Ascending aorta (tissue), 2 donors: ENCODE data around the gene FUT1. TPM values are rescaled to one million over a fixed set of nuclear protein-coding genes. Genes with fewer than 3 reads are reported as not detected.
A peak's percentile ranks its signal among the peaks of the same experiment; 100 is the strongest.
"Not testable (repeated sequence)": the region's sequence is repeated elsewhere in the genome, so short reads cannot be mapped to it uniquely, and the experiment has no call there.

Source experiments
- DNase-seq, 2 donors: peaks; one replicate each; pipeline ENCODE4 v3.0.0-alpha.2; 2019; ENCODE audit warnings: low spot score in 2 of 2
- H3K27ac ChIP-seq, 2 donors: fragments of 200-600 bp; sonication (generic); one replicate each; pipeline ENCODE4 v1.5.1; 2016 to 2017; ENCODE audit warnings: mild to moderate bottlenecking in 1 of 2
- H3K27me3 ChIP-seq: fragments of 200-600 bp; sonication (generic); one replicate; pipeline ENCODE4 v1.5.1; 2017
- H3K36me3 ChIP-seq, 2 donors: fragments of 200-600 bp; sonication (generic); one replicate each; pipeline ENCODE4 v1.5.1; 2016
- H3K4me1 ChIP-seq, 2 donors: fragments of 200-600 bp; sonication (generic); one replicate each; pipeline ENCODE4 v1.5.1; 2016 to 2017; ENCODE audit warnings: mild to moderate bottlenecking in 1 of 2
- H3K4me3 ChIP-seq, 2 donors: fragments of 200-600 bp; sonication (generic); one replicate each; pipeline ENCODE4 v1.5.1; 2016 to 2017; ENCODE audit warnings: mild to moderate bottlenecking in 1 of 2
- H3K9me3 ChIP-seq, 2 donors: fragments of 200-600 bp; sonication (generic); one replicate each; pipeline ENCODE4 v1.5.1; 2016
- intact Hi-C: fragments of 100-400 bp; cut with DNase I; formaldehyde crosslinking; loops from one replicate; pipeline ENCODE4 v1.15.1; 2023
- total RNA-seq: library from RNA; depleted of rRNA; stranded (reverse); fragments of >200 nt; gene quantifications from one replicate; pipeline ENCODE4 v1.1.0, GENCODE V29; 2016
- TF ChIP-seq, protein P1 (sequence below), 3 experiments: fragments of 200-600 bp in 2 of 3; fragments of 450-650 bp in 1 of 3; sonication (generic) in 2 of 3; IDR thresholded peaks; one replicate each; pipeline ENCODE4 v1.5.1; 2016 to 2019; ENCODE audit warnings: antibody characterized with exemption in 3 of 3, mild to moderate bottlenecking in 1 of 3, moderate library complexity in 1 of 3

The FUT1 gene
- total RNA-seq, 1 donor from 2014 or later: 3.8 TPM

DNA sequence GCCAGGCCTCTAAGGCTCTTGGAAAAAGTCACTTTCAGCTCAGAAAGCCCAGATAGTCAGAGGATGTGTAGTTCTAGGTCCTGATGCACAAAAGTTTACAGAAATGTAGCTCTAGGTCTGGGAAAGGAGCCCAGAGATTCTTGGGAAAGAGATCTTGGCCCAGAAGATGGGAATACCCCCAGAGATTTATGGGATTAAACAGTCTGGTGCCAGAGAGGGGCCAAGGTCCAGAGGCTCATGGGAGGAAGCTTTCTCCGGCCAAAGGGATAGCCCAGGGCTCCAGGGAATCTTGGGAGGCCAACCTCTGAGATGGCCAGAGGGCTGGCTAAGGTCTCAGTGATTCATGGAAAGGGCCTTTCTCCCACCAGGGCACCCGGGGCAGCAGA lies 43.2 kb upstream of the FUT1 start:
- H3K36me3 ChIP-seq: peaks cover 16 to 17% of the 10 kb centered on the region in 2 donors
- peak in 1 of 2 donors; percentile 82 for DNase-seq
- H3K4me1 ChIP-seq: peaks cover 4 to 8% of the 10 kb centered on the region in 2 donors
- H3K27ac ChIP-seq: peak overlapping the region; percentile 80 to 92
- no peaks in the 10 kb centered on the region for H3K27me3 ChIP-seq
- H3K9me3 ChIP-seq: no peaks in the 10 kb centered on the region
- no peak overlapping the region for H3K4me3 ChIP-seq
- intact Hi-C loops: loop anchor here (1.0 to 2.0 kb wide), 4 partner anchors 16 to 173 kb away; partner anchors contain the start of genes BCAT2 and PPP1R15A
- TF ChIP-seq, protein P1, sequence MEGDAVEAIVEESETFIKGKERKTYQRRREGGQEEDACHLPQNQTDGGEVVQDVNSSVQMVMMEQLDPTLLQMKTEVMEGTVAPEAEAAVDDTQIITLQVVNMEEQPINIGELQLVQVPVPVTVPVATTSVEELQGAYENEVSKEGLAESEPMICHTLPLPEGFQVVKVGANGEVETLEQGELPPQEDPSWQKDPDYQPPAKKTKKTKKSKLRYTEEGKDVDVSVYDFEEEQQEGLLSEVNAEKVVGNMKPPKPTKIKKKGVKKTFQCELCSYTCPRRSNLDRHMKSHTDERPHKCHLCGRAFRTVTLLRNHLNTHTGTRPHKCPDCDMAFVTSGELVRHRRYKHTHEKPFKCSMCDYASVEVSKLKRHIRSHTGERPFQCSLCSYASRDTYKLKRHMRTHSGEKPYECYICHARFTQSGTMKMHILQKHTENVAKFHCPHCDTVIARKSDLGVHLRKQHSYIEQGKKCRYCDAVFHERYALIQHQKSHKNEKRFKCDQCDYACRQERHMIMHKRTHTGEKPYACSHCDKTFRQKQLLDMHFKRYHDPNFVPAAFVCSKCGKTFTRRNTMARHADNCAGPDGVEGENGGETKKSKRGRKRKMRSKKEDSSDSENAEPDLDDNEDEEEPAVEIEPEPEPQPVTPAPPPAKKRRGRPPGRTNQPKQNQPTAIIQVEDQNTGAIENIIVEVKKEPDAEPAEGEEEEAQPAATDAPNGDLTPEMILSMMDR (IDR thresholded peaks at IDR 0.05): no peak

DNA sequence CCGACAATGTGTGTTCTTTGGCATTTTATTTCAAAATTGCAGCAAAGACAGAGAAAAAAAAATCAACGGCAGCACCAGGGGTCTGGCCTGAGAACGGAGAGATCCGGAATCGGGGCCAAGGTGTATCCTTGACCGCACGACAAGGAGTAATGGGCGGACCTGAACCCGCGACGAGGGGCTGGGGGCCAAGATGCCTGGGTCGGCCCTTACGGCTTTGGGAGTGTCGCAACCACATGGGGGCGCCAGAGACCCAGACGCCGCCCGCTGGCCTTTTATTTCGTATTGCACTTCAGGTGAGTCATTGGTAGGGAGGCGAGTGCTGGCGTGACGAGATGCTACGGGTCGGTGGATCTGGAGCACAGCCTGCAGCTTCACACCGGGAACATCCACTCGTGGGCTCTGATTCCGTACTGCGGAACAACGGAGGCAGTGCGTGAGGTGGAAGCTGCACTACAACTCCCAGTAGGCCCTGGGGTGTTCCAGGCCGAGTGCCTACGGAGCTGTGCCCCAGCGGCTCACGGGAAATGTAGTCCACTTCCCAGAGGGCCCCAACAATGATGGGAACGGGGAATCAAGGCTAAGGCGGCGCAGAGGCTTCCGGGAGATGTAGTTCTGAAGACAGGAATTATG lies 42.7 kb upstream of the FUT1 start:
- H3K9me3 ChIP-seq: no peaks in the 10 kb centered on the region
- peaks cover 16% of the 10 kb centered on the region in 2 donors for H3K36me3 ChIP-seq
- peak; percentile 84 to 96 for DNase-seq
- TF ChIP-seq, protein P1 (IDR thresholded peaks at IDR 0.05): peak; percentile 93 to 99 (median 97)
- no peaks in the 10 kb centered on the region for H3K27me3 ChIP-seq
- peak overlapping the region; percentile 80 to 92 for H3K27ac ChIP-seq
- intact Hi-C loops: loop anchor here (1.0 to 2.0 kb wide), 4 partner anchors 16 to 174 kb away; partner anchors contain the start of genes BCAT2 and PPP1R15A
- H3K4me3 ChIP-seq: peak overlapping the region; percentile 14 to 61
- peaks cover 4 to 8% of the 10 kb centered on the region in 2 donors for H3K4me1 ChIP-seq

DNA sequence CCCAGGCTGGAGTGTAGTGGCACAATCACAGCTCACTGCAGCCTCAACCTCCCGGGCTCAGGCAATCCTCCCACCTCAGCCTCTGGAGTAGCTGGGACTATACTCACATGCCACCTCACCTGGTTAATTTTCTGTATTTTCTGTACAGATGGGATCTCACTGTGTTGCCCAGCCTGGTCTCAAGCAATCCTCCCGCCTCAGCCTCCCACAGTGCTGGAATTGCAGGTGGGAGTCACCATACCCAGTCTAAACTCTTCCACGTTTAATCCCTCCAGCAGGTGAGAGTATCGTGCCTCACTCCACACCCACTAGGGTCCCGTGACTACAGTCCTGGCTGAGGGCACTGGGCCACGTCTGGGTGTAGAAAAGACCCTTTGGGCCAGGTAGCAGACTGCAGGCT lies 41.9 kb upstream of the FUT1 start:
- Histone ChIP-seq H3K27me3 (no peaks in the 10 kb centered on the region), H3K4me3 (no peak overlapping the region), H3K27ac (peak overlapping the region; percentile 80 to 92), H3K4me1 (peaks cover 4 to 8% of the 10 kb centered on the region in 2 donors), H3K9me3 (no peaks in the 10 kb centered on the region), H3K36me3 (peaks cover 8% of the 10 kb centered on the region in 2 donors)
- TF ChIP-seq, protein P1 (IDR thresholded peaks at IDR 0.05): no peak
- no peak for DNase-seq
- intact Hi-C loops: loop anchor here (2.0 kb wide), 2 partner anchors 79 to 175 kb away; partner anchors contain the start of gene PPP1R15A

DNA sequence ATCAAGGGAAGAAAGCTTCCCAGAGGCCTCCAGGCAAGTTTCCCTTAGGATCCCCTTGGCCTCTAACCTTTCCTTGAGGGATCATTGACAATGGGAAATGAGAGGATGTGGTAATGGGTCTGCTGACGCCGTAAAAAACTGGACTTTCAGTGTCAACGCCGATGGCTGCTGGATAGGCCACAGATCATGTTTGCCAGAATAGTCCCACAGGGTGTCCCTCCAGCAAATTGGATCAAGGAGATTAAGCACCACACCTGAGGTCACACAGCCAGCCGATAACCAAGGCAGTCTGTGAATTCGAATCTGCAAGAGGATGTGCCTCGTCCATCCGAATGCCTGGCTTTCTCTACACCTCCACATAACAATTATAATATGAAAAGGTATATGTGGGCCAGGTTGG lies 40.8 kb upstream of the FUT1 start:
- Histone ChIP-seq H3K27ac (no peak overlapping the region), H3K9me3 (no peaks in the 10 kb centered on the region), H3K27me3 (no peaks in the 10 kb centered on the region), H3K4me1 (peaks cover 4 to 8% of the 10 kb centered on the region in 2 donors), H3K36me3 (peaks cover 3 to 4% of the 10 kb centered on the region in 2 donors), H3K4me3 (no peak overlapping the region)
- DNase-seq: no peak
- intact Hi-C loops: no loop called here
- TF ChIP-seq, protein P1 (IDR thresholded peaks at IDR 0.05): no peak

DNA sequence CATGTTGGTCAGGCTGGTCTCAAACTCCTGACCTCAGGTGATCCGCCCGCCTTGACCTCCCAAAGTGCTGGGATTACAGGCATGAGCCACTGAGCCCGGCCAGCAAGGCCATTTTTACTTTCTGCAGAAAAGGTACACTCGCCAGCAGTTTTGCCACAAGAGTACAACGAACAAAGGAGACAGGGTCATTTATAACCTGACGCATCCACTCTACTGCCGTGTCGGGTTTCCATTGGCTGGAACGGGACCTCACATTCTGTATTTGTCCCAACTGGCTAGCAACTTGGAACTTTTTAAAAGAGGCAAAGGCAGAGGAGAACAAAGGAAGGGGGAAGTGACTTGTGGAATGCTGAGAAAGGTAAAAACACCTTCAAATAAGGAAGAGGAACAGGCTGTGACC lies 34.9 kb upstream of the FUT1 start:
- intact Hi-C loops: loop anchor here (10.0 kb wide), 2 partner anchors 143 to 357 kb away; partner anchors contain the start of gene CA11
- DNase-seq, H3K9me3 ChIP-seq, H3K36me3 ChIP-seq, H3K4me1 ChIP-seq, H3K4me3 ChIP-seq, H3K27ac ChIP-seq, H3K27me3 ChIP-seq: not testable (repeated sequence)

DNA sequence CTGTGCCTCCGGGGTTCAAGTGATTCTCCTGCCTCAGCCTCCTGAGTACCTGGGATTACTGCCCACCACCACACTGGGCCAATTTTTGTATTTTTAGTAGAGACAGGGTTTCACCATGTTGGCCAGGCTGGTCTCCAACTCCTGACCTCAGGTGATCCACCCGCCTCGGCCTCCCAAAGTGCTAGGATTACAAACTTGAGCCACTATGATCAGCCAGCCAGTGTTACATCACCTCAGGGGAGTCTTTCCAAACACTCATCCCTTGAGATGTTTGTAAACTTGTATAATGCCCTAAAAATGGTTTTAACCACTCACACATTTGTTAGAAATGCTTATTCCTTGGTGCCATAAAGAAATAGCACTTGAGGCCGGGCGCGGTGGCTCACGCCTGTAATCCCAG lies 34.0 kb upstream of the FUT1 start:
- not testable (repeated sequence) for H3K36me3 ChIP-seq, H3K4me3 ChIP-seq, H3K27me3 ChIP-seq, DNase-seq, H3K9me3 ChIP-seq, H3K27ac ChIP-seq, H3K4me1 ChIP-seq
- intact Hi-C loops: loop anchor here (10.0 kb wide), 2 partner anchors 142 to 358 kb away; partner anchors contain the start of gene CA11
